Ovary (tissue), 9 donors: ENCODE data around the gene PHKA1. TPM values are rescaled to one million over a fixed set of nuclear protein-coding genes. Genes with fewer than 3 reads are reported as not detected.

ENCODE experiments used
- DNase-seq, 5 donors: peaks; one replicate each; pipeline ENCODE4 v3.0.0-alpha.2; 2019 to 2020
- H3K27ac ChIP-seq, 2 donors: fragments of 200-600 bp; one replicate each; pipeline versions ENCODE4 v1.5.1 to v1.8.0; 2019 to 2022
- H3K27me3 ChIP-seq: fragments of 200-600 bp; one replicate; pipeline ENCODE4 v1.8.0; 2022
- H3K36me3 ChIP-seq: fragments of 200-600 bp; sonication (generic); one replicate; pipeline ENCODE4 v1.5.1; 2019
- H3K4me1 ChIP-seq: one replicate; pipeline ENCODE4 v1.8.1; 2013; ENCODE audit warnings: mild to moderate bottlenecking, moderate library complexity; ENCODE audit not compliant: insufficient read depth
- H3K4me3 ChIP-seq: fragments of 200-600 bp; sonication (generic); one replicate; pipeline ENCODE4 v1.5.1; 2017
- H3K9me3 ChIP-seq, 2 donors: fragments of 200-600 bp in 1 of 2; sonication (generic) in 1 of 2; one replicate each; pipeline versions ENCODE4 v1.5.1 to v1.8.1; 2013 to 2019; ENCODE audit warnings: mild to moderate bottlenecking in 1 of 2, moderate library complexity in 1 of 2
- EP300 ChIP-seq: sonication (generic); formaldehyde crosslinking; IDR thresholded peaks from one replicate; pipeline ENCODE4 v1.6.1; 2017; ENCODE audit warnings: antibody characterized with exemption
- POLR2A ChIP-seq: fragments of 450-650 bp; IDR thresholded peaks from one replicate; pipeline ENCODE4 v1.6.1; 2017; ENCODE audit warnings: antibody characterized with exemption, mild to moderate bottlenecking, moderate library complexity
- WGBS, 3 donors: extraction: QIAGEN DNeasy Blood & Tissue Kit in 1 of 3; methylation state at CpG; one replicate each; pipeline versions ENCODE4 v1.1.5 to v1.1.7; 2013 to 2017; 5-methylcytosine and 5-hydroxymethylcytosine counted together
- intact Hi-C, 4 donors: fragments of 100-400 bp; cut with DNase I; formaldehyde crosslinking; loops; one replicate each; pipeline versions ENCODE4 v1.11.0 to v1.15.1; 2022 to 2023
- polyA plus RNA-seq, 2 donors: library from polyadenylated mRNA; stranded (reverse); fragments of 200-250 nt in 1 of 2; fragments of 350-450 nt in 1 of 2; fragmentation: Illumina TruSeq in 1 of 2; extraction: RNeasy Lipid Tissue Mini Kit (QIAGEN cat#74804) in 1 of 2; gene quantifications; one replicate each; pipeline ENCODE4 v1.2.3, GENCODE V29; 2013 to 2014
- total RNA-seq, 7 donors: library from RNA; depleted of rRNA in 2 of 7; stranded (reverse); fragments of >200 nt in 2 of 7; fragmentation: NEBNext Ultra II Directional in 3 of 7; extraction: Animal tissue kit (Norgen Biotek cat#: 25700) in 3 of 7; gene quantifications; one replicate each; pipeline versions ENCODE4 v1.1.0 to v1.2.4, GENCODE V29; 2016 to 2023
- TF ChIP-seq, protein P1 (sequence below), 3 donors: fragments of 450-650 bp in 2 of 3; fragments of 200-600 bp in 1 of 3; IDR thresholded peaks; one replicate each; pipeline versions ENCODE4 v1.5.1 to v1.8.0; 2016 to 2022; ENCODE audit warnings: antibody characterized with exemption in 3 of 3, mild to moderate bottlenecking in 1 of 3
- donor health status: DM: no; HTN: no; CAD: no; lungs with moderate emphysema.
- donor health status: DM: no; HTN: no; CAD: no.
- donor health status: Bipolar disorder and iron deficiency.
- donor health status: DM: yes; HTN: yes; CAD: no.
- donor health status: DM: no; HTN: no; CAD: no.
- donor health status: DM: yes; HTN: yes; CAD: no.

The PHKA1 gene
- total and polyA plus RNA-seq, 9 donors, result 4.6 to 14.8 (median 9.2) TPM

- intact Hi-C loops, result no loop called here
These were observed 141.0 kb downstream of the PHKA1 start for GRCh38 chrX:72573158-72573511.

DNA sequence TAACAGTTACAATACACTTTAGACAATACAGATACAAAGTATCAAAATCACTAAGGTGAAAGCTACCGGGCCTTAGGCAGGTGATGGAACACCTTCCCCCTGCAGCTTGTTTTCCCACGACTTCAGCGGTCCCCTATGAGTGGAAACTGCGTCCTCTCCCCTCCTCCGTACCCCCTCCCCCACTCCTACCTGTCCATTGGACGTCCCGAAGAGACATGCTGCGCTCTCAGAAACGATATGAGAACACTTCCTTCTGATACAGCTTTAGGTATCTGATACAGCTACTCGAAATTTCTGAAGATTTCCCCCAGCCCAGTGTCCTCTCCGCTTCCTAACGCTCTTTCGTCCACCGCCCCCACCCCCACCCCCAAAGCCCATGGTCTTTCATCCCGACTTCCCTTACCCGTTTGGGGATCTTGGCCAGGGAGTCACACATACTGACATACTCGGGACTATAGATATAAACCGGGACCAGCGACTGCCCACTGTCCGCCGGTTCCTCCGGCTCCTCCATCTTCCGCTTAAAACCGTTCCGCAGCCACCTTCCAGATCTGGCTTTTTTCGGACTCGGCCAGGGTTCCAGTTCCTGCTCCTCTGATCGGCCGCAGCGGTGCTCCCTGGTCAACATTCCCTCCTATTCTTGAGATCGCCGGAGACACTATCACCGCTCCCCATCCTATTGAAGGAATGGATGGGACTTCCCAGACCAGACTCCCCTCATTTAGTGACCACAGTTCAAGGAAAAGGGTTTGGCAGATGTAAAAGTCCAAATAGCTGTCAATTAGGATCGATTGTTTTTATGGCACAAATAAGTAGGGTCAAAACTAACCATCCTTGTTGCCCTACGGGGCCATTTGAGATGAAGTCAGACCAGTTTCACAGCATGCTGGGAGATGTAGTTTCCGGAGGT is 141.6 kb downstream of the PHKA1 start, which contains the start of gene HDAC8:
Gene HDAC8, minus strand, starts transcription at position 596 of the 910 bp plus-strand sequence. Its CDS starts 82 bp downstream, at position 514.
- H3K4me1 ChIP-seq, result no peaks in the 10 kb centered on the region
- peak within 1 kb of the TSS; percentile 53 to 72 for H3K27ac ChIP-seq
- no peaks in the 10 kb centered on the region for H3K36me3 ChIP-seq
- 28 to 39% (median 36%) methylated on average over 36 of the region's 36 CpGs for WGBS, 3 donors
- H3K27me3 ChIP-seq, result no peaks in the 10 kb centered on the region
- DNase-seq, result peak; percentile 58 to 74 (median 66)
- TF ChIP-seq POLR2A, result no peak
- TF ChIP-seq, protein P1, sequence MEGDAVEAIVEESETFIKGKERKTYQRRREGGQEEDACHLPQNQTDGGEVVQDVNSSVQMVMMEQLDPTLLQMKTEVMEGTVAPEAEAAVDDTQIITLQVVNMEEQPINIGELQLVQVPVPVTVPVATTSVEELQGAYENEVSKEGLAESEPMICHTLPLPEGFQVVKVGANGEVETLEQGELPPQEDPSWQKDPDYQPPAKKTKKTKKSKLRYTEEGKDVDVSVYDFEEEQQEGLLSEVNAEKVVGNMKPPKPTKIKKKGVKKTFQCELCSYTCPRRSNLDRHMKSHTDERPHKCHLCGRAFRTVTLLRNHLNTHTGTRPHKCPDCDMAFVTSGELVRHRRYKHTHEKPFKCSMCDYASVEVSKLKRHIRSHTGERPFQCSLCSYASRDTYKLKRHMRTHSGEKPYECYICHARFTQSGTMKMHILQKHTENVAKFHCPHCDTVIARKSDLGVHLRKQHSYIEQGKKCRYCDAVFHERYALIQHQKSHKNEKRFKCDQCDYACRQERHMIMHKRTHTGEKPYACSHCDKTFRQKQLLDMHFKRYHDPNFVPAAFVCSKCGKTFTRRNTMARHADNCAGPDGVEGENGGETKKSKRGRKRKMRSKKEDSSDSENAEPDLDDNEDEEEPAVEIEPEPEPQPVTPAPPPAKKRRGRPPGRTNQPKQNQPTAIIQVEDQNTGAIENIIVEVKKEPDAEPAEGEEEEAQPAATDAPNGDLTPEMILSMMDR (IDR thresholded peaks at IDR 0.05), result no peak
- TF ChIP-seq EP300, result no peak
- intact Hi-C loops, result no loop called here
- H3K4me3 ChIP-seq, result peak within 1 kb of the TSS; percentile 51
- no peaks in the 10 kb centered on the region for H3K9me3 ChIP-seq

More at GRCh38 chrX:72573158-72573511, 141.0 kb downstream of the PHKA1 start:
- TF ChIP-seq POLR2A, result no peak
- Histone ChIP-seq H3K36me3 (no peaks in the 10 kb centered on the region), H3K27me3 (no peaks in the 10 kb centered on the region), H3K27ac (no peak overlapping the region), H3K9me3 (no peaks in the 10 kb centered on the region), H3K4me1 (no peaks in the 10 kb centered on the region), H3K4me3 (no peak overlapping the region)
- WGBS, 3 donors, result 21 to 24% (median 22%) methylated on average over 7 of the region's 7 CpGs
- DNase-seq, result no peak

DNA sequence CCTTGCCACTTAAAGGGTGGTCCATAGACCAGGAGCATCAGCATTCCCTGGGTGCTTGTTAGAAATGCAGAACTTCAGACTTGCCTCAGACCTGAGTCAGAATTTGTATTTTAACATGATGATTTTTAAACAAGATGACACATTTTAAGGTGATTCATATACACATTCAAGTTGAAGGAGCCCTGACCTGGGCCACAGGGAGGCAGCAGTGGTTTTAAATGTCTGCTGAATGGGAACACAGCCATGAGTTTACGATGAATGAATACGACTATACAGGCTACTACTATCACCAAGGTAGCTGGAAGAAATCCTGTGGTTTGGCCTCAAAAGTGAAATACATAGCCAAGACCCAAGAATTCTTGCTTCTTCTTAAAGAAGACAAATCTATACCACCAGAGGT is 144.3 kb downstream of the PHKA1 start:
- 47 to 52% (median 52%) methylated on average over 2 of the region's 2 CpGs for WGBS, 3 donors
- H3K9me3 ChIP-seq, result no peaks in the 10 kb centered on the region
- TF ChIP-seq, protein P1 (IDR thresholded peaks at IDR 0.05), result no peak
- no peak for TF ChIP-seq EP300
- TF ChIP-seq POLR2A, result no peak

DNA sequence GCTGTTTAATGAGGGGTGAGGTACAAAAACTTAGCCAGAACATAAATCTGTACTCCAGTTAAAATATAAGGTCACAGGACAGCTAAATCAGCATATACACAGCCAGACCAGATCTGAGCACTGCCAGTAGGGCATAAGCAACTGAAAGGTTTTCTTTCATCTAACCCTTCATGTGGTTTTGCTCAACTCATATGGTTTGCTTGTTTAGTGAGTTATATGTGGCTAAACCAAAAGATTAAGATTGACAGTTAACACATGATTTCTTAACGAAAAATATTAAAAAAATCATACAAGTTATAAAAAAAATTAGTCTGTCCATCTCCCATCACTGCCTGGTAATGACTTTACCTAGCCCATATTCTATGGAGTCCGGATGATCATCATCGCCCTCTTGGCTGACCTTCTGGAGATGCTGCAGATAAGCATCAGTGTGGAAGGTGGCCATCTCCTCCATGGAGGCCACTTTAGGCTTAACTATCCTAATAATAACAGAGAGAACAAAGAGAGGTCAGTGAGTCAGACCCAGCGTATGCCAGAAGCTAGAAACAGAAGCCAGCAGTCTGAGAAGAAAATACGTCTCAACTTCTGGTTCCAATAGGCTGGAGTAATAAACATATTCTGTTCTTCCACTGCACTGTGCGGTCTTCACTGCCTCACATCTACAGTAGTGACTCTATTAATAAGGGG is 145.6 kb downstream of the PHKA1 start:
- intact Hi-C loops, result no loop called here
- WGBS, 3 donors, result 74 to 82% (median 75%) methylated on average over 6 of the region's 6 CpGs
- H3K9me3 ChIP-seq, result no peaks in the 10 kb centered on the region

More for the DNA sequence above, 144.3 kb downstream of the PHKA1 start:
- Histone ChIP-seq H3K4me3 (no peak overlapping the region), H3K27me3 (no peaks in the 10 kb centered on the region), H3K4me1 (no peaks in the 10 kb centered on the region), H3K27ac (no peak overlapping the region), H3K36me3 (no peaks in the 10 kb centered on the region)
- intact Hi-C loops, result no loop called here
- DNase-seq, result no peak

More for the DNA sequence above, 145.6 kb downstream of the PHKA1 start:
- no peak for TF ChIP-seq POLR2A
- TF ChIP-seq EP300, result no peak
- TF ChIP-seq, protein P1 (IDR thresholded peaks at IDR 0.05), result no peak
- Histone ChIP-seq H3K4me3 (no peak overlapping the region), H3K4me1 (no peaks in the 10 kb centered on the region), H3K27ac (no peak overlapping the region), H3K27me3 (no peaks in the 10 kb centered on the region), H3K36me3 (no peaks in the 10 kb centered on the region)
- no peak for DNase-seq
